ENCODE measurements around the gene PTPRT.

Gene PTPRT

GRCh38 chr20:42604998-42605956 lies 584.4 kb downstream of the PTPRT start:
- no peak for DNase-seq

GRCh38 chr20:42603655-42604054 lies 586.1 kb downstream of the PTPRT start:
- no peak for DNase-seq

DNA sequence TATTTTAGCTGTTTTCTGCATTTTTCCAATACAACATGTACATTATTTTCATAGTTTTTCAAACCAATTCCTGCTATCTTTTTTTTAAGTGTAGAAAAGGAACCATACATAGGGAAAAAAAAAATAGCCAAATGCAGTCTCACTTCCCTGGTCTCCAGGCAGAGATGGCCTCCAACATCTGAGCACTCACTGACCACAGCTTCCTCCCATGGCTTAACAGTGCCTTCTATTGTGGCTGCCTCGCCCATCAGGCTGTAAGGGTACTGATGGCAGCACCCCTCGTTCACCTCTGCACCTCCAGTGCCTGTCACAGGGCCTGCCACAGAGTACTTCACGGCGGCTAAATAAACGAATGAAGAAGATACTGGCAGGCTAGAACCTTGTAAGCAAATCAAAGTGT lies 591.1 kb downstream of the PTPRT start:
- no peak for DNase-seq

DNA sequence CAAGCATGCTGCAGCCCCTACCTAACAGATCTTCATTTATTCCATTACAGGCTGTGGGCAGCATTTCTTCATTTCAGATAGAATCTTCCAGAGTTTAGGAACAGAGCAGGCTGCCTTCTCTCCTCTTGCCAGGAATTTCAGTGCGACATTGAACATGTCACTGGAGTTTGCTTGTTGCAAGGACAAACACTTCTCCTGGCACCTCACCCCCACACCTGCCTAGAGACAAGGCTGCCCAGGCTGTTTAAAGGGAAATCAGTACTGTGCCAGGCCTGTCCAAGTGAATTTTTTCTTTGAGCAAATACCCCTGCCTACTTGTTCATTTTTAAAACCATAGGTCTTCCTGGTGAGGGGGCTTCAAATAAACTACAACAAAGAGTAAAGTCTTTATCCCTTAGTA lies 594.1 kb downstream of the PTPRT start:
- DNase-seq, result no peak

DNA sequence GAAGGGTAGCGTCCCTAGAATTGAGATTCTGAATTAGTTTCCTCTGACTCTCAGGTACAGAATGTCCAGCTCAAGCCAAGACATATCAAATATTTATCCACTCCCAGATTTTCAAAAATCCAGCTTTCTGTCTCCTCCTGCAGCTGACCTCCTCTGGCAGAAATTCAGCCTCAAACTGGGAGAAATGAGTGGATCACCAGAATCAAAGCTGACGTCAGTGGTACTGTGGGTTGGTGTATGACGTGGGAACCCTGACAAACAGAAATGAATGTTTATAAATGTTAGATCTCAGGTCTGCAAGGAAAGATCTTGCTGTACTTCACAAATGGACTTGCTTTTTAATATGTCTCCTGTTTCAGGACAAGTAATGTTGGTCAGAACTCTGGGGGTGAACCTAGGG lies 595.0 kb downstream of the PTPRT start:
- no peak for DNase-seq

DNA sequence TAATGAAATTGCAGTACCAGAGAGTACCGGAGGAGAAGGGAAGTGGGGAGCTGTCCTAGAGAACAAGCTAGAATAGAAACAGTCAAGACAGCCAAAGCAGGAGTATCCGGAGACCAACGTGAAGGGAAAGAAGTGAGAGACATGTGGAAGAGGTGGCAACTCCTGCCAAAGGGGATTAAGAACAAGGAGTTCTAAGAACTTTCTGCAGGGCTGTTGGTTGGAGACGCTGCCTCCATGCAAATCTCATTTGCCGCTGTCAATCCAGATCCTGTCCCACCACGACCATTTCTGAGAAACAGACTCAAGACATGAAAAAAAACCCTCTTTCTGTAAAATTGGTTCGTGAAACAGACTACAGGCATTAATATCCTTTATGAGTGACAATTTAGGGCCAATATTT lies 595.7 kb downstream of the PTPRT start:
- no peak for DNase-seq

- DNase-seq, result no peak
These were observed 599.6 kb downstream of the PTPRT start for GRCh38 chr20:42589976-42590639.

- no peak for DNase-seq
These were observed 600.9 kb downstream of the PTPRT start for GRCh38 chr20:42588847-42589246.

DNA sequence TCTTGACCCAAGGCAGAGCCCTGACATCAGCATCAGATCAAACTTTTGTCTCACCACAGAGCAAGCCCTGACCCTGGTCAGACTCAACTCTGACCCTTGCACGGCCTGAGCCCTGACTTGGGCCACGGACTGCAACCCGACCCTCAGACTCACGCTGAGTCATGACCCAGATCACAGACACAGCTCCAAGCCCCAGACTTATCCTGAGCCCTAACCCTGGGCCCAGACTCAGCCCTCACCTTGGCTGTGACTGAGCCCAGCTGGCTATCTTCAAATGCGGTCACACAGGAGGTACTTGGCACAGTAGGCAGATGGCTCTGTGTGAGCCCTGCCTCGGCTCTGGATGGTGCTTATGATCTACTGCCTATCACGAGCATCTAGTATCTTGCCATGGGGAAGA lies 602.3 kb downstream of the PTPRT start:
- no peak for DNase-seq

GRCh38 chr20:42581311-42581710 lies 608.4 kb downstream of the PTPRT start:
- DNase-seq, result no peak

DNA sequence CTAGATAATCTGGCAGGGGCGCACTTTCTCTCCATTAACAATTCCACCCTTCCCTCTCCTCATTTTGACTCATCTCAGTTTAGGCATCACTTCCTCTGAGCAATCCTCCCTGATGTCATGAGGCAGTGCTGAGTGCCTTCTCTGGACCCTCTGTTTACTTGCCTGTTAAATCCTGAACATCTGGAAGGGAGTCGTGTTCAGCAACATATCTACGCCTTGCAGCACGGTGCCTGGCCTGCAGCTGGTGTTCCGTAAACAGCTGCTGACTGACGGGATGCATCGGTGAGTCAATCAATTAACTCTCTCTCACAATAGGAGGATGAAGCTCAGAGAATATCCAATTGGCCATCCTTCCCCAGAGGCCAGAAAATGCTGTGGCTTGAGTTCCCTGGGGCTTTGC lies 613.5 kb downstream of the PTPRT start:
- DNase-seq, result no peak

- no peak for DNase-seq
These were observed 617.2 kb downstream of the PTPRT start for GRCh38 chr20:42572320-42573016.

DNA sequence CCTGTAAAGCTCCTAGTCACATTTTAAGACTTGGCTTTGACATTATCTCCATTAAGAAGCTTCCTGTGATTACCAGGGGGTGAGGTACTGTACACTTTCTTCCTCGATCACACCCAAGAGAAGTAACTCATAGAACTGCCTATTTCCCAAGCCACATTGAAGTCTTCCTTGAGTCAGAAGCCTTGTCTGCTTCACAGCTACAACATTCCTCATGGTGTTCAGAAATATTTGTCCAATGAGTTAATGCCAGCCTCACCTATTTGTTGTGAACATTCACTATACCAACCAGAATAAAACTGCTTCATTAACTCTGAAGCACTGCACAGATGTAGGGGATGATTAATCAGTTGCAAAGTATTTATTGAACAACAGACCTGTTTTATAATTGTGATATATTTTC lies 622.3 kb downstream of the PTPRT start:
- no peak for DNase-seq

DNA sequence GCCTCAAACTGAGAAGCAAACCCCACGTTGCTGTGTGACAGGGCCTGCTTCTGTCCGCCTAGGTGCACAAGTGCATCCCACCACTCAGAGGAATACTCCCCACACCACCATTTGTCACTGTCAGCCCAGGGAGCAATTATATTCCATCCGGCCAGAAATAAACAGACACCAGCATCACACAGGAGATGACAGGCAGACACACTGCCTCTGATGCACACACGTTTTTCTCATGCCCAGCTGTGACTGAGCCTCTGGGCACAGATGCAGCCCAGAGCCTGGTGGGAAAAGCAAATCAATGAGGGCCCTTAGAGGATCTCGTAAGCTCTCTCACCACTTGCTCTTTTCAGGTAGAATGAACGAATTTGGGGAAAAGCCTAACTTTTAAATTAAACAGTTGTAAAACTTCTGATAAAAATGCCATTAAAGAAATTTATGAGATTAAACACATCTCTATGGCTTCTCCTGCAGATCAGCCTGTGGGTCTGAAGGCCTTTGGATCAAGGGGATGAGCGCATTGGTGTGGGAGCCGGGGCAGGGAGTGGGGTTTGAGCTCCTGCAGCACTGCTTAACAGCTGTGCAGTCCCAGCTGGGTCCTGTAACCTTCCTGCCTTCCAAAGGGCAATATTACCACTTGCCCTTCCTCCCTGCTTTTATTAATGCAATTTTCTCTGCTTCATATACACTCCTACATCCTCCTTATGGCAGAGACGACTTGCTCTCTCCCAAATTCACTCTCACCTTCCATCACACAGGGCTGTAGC lies 624.3 kb downstream of the PTPRT start:
- DNase-seq, result no peak

GRCh38 chr20:42559665-42560064 lies 630.0 kb downstream of the PTPRT start:
- no peak for DNase-seq

DNA sequence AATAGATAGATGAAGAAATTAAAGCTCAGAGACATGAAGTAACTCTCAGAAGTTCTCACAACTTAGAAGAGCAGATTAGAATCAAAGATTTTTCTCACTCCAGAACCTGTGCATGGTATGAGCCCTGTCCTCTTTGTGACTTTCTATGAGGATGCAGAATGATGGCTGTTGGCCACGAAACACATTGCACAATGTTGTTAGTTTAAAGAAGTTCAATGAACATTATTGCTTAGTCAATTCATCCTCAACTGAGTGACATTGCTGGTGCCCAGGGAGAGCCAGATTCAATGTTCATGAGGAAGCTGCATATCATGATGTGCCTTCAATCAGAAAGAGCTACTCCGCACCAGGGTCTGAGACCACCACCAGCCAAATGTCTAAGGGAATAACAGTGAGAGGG lies 633.1 kb downstream of the PTPRT start:
- no peak for DNase-seq

GRCh38 chr20:42553374-42553773 lies 636.3 kb downstream of the PTPRT start:
- no peak for DNase-seq

DNA sequence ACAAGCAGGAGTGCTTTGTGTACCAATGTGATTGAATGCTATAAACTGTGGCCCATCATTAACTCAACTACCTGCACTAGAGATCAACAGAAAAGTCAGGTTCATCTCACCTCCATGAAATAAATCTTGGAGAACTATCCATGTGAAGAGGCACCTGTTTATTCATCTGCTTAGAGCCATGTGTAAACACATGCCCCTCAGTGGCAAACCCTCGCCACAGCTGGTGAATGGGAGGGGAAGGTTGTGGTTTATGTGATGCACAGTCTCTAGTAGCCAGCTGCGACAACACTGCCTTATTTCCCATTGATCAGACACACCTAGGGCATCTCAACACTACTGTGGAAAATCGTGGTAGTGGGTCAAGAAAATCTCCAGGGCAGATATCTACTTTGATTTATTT lies 640.2 kb downstream of the PTPRT start:
- DNase-seq, result no peak

- DNase-seq, result no peak
These were observed 644.8 kb downstream of the PTPRT start for GRCh38 chr20:42544926-42545325.

DNA sequence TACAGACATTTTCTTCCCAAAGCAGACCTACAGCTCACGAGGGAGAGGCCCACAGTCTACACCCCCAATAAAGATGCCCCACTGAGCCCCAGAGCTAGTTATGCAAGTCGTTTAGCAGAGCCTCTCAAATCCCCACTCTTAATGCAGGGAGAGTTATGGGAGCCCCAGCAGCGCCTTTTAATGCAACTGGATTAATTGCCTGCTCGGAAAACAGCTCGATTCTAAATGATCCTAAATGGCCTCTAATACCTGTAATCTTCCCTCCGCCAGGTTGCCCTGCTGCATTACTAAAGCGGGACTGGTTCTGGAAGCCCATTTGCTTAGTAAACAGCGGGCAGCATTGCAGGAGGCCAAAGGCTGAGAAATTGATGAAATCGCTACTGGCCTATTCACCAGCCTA lies 656.9 kb downstream of the PTPRT start:
- DNase-seq, result no peak

- no peak for DNase-seq
These were observed 658.2 kb downstream of the PTPRT start for GRCh38 chr20:42531508-42531961.

DNA sequence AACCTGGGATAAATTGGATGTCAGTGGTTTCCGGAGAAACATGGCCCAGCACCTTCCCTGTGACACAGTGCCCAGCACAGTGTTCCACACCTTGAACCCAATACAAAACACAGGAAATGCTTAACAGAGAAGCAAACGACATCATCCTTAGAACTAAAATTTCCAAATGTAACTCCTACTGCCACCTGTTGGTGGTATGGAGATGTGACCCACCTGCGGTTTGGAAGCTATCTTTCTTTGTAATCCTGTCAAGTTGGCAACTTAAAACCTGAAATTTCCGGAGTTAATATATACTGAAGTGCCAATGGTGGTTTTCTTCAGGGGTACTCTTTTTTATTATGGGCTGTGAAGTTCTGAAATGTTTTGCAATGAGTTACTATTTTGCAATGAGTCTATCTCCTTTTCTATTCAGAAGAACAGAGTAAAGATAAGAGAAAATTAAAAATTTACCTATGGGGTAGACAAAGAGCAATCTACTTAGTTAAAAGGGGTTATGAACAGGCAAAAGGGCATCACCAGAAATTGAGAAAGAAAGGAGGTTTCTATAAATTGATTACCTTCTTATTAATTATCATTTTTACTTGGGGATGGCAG lies 658.8 kb downstream of the PTPRT start:
- no peak for DNase-seq

Measured in CD4-positive, alpha-beta T cell treated with Interferon alpha-2 for 1 hour (primary cell).